Retinal pigment epithelial cell (primary cell): Measurements from ENCODE around the gene KRAS.
A peak's percentile ranks its signal among the peaks of the same experiment; 100 is the strongest.

Source experiments
- DNase-seq: peaks from one replicate; pipeline ENCODE4 v3.0.0-alpha.2; 2010; ENCODE audit warnings: low read depth
- H3K4me3 ChIP-seq: 2 replicates; pipeline ENCODE4 v1.5.1; 2011; ENCODE audit warnings: mild to moderate bottlenecking, low read length, control low read depth, moderate library complexity
- CTCF ChIP-seq: conservative IDR thresholded peaks from 2 replicates; pipeline ENCODE4 v1.5.1; 2011; ENCODE audit warnings: low read depth, low read length, control low read depth, inconsistent platforms

Gene KRAS

GRCh38 chr12:25256005-25256404, 5.3 kb upstream of the KRAS start:
- DNase-seq: no peak
- H3K4me3 ChIP-seq: no peak overlapping the region
- no peak for TF ChIP-seq CTCF

- no peak for DNase-seq
- TF ChIP-seq CTCF: no peak
- H3K4me3 ChIP-seq: no peak overlapping the region
Measured at GRCh38 chr12:25254271-25254880, 3.6 kb upstream of the KRAS start.

- H3K4me3 ChIP-seq: no peak overlapping the region
- TF ChIP-seq CTCF: no peak
- DNase-seq: no peak
Measured at GRCh38 chr12:25253371-25254068, 2.8 kb upstream of the KRAS start.

GRCh38 chr12:25252946-25253345, 2.2 kb upstream of the KRAS start:
- no peak for TF ChIP-seq CTCF
- no peak for DNase-seq
- no peak overlapping the region for H3K4me3 ChIP-seq

GRCh38 chr12:25251769-25252168, 1.0 kb upstream of the KRAS start:
- TF ChIP-seq CTCF: no peak
- H3K4me3 ChIP-seq: peak overlapping the region; percentile 61
- no peak for DNase-seq

GRCh38 chr12:25249931-25250738, 594 bp downstream of the KRAS start:
- no peak for DNase-seq
- no peak for TF ChIP-seq CTCF
- H3K4me3 ChIP-seq: peak overlapping the region; percentile 96
